Stimulated activated CD4-positive, alpha-beta T cell treated with anti-CD3 and anti-CD28 coated beads, Interleukin-1b, Interleukin-23, amount 100 ng/mL, for 24 hours (primary cell): ENCODE measurements around the gene KIF6.

Experiments
- DNase-seq, 4 experiments: peaks; one replicate each; pipeline ENCODE4 v3.0.0-alpha.2; 2020; ENCODE audit warnings: low read depth in 4 of 4, low spot score in 1 of 4

KIF6 gene, protein sequence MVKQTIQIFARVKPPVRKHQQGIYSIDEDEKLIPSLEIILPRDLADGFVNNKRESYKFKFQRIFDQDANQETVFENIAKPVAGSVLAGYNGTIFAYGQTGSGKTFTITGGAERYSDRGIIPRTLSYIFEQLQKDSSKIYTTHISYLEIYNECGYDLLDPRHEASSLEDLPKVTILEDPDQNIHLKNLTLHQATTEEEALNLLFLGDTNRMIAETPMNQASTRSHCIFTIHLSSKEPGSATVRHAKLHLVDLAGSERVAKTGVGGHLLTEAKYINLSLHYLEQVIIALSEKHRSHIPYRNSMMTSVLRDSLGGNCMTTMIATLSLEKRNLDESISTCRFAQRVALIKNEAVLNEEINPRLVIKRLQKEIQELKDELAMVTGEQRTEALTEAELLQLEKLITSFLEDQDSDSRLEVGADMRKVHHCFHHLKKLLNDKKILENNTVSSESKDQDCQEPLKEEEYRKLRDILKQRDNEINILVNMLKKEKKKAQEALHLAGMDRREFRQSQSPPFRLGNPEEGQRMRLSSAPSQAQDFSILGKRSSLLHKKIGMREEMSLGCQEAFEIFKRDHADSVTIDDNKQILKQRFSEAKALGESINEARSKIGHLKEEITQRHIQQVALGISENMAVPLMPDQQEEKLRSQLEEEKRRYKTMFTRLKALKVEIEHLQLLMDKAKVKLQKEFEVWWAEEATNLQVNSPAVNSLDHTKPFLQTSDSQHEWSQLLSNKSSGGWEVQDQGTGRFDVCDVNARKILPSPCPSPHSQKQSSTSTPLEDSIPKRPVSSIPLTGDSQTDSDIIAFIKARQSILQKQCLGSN

DNA sequence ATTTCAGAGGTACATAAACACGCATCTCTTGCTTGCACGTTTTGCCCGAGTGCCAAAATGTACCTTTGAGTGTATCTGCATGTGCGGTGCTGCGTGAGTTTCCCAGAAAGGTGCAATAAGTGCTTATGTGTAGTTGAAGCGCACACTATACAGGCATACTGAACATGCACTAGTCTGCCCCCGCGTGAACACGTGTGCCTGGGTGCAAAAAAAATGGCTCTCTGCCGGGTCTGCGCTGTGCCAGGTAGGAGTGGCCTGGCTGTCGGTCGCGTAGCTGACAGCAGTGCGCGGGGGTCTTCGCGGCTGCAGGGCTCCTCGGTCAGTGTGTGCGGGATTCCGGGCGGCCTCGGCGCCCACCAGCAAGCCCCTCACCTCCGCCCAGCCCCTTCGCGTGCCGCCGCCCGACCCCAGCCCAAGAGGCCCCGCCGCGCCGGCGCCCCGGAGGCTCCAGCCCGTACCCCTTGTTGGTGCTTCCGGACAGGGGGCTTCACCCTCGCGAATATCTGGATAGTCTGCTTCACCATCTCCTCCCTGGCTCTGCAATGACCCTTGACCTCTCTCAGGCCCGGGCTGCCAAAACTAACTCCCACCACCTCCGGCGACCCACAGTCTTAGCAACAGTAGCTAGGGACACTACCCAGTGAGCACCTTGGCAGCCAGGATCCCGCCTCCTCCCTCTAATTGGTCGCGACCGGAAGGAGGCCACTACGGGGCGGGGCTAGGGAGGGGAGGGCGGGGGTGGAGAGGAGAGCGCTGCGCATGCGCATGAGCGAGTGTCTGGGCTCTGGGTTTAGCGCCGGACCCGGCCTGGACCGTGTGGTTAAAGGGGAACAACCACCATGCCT is at the start of gene KIF6:
KIF6 (minus strand) TSS at position 622 of the 845 bp plus-strand sequence; CDS start at position 524, 98 bp downstream.
- peak; percentile 58 to 77 (median 64) for DNase-seq

DNA sequence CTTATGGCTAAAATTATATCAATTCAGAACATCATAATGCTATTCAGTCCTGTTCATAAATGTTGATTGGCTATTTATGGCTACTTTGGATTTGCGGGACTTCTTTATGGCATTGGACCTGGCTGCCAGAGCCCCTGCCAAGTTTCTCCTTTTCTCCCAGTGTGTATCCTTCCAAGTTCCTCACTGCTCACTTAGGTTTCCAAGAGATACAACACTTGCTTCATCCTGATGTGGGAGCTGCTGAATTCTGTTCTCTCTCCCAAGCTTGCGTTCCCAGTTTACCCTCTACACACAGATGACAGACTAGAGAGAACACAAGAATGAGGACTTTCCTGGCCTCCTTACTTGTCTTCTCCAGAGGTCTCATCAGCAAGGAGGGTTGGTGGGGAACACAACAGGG is 48.6 kb upstream of the KIF6 start:
- DNase-seq = no peak

DNA sequence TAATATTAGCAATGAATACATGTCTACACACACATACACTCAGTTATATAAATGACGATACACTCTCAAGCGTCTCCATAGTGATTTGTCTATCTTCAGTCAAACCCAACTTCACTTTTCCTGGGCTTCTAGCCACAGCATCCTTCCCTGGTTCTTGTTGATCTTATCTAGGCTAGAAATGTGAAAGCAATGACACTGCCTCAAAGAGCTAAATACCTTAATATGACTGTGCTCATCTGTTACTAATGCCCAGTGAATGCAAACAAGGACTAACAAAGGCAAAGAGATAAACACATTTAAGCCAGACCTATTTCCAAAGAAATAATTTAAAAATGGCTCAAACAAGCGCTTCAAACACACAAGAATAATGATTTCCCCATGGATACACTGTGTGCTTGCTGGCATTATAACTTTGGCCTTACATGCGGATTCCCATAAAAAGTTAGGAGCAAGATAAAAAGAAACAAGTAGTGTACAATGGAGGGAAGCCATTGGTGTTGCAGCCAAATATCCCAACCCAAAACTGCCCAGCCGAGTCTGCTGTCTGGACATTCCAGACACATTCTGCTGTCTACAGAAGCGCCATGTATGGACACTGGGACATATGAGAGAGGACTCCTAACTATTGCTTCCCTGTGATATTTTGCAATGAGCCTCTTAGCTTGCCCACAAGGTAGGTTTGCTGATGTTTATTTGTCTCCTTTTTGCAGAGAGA is 47.5 kb upstream of the KIF6 start:
- DNase-seq = no peak

DNA sequence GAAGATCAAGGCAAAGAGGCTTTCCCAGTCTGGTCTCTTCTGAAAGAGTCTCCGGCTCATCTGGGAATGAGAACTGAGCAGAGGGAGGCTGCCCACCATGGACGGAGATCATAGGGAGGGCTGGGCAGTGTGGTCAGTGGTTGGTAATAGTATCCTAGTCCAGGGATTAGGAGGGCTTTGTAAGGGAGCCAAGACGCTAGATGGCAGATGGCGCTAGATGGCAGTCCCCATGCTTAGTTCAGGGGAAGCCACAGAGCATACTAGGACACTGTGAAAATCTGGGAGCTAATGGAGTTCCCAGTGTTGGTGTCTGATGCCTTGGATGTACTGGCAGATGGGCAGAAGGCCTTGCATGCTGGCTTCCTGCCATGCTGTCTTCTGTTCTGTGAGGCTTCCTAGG is 45.2 kb upstream of the KIF6 start:
- DNase-seq = no peak

DNA sequence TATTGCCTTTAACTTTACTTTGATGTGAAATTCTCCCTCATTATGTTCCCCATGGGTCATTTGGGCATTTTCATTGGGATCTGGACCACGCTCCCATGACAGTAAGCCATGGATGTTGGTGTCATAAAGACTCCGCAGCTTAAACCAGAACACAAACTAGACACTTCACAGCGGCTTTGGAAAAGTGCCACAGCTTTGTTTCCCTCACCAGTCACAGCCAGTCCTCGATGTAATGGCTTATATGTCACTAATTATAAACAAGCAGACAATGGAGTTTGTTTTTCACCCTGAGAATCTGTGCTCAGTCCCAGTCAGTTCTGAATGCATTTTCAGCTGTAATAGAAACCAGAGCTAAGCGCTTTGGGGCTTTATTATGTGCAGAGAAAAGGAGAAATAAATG is 43.8 kb upstream of the KIF6 start:
- DNase-seq = no peak

DNA sequence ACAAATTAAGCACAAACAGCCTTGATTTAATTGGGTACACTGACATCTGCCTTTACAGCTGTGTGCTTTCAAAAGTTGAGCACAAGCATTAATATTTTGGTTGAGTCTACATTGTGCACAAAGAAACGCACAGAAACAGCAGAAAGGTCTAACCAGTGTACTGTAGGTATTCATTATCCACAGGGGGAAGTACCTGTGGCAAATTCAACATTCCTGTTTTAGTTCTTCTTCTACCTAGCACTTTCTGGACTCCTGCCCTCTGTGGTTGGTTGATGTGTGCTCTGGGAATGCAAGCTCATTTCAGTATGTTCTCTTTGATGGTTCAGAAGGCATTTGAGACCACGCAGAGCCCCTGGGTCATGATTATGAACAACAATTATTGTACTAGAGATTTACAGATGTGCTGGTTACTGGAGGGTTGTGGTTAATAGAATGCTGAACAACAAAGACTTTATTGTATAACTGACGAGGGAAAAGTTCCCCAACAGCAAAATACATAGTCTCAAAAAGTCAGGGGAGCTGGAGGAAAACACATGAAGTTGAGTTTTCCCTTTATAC is 40.4 kb upstream of the KIF6 start:
- no peak for DNase-seq

DNA sequence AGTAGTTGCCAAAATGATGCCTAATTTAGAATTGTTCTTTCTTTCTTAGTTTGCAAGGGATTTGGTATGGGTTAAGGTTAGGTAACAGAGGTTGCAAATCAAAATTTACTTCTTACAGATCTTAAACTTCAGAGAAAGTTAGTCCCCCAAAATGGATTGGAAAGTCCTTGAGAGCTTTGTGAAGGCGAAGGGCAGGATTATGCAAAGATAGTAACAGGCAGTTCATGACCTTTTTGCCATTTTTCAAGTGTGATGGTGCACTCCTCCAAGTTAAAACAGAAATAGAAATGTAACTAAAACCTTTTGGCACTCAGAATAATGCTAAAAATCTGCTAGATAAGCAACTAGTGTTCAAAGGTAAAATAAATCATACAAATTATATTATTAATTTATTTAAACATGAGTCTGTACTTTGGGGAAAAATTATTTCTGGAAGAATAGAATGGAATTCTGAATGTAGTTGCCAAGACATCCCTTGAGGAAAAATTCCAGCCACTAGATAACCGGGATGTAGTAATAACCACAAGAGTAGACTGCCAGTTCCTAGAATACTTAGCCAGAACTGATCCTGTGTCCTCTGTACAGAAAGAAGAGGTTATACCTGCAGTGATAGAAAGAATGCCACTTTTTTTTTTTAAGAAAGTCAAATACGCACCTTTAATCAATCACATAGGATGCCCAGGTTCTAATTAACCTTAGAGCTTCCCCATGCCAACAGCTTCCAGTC is 35.2 kb upstream of the KIF6 start:
- DNase-seq = no peak

DNA sequence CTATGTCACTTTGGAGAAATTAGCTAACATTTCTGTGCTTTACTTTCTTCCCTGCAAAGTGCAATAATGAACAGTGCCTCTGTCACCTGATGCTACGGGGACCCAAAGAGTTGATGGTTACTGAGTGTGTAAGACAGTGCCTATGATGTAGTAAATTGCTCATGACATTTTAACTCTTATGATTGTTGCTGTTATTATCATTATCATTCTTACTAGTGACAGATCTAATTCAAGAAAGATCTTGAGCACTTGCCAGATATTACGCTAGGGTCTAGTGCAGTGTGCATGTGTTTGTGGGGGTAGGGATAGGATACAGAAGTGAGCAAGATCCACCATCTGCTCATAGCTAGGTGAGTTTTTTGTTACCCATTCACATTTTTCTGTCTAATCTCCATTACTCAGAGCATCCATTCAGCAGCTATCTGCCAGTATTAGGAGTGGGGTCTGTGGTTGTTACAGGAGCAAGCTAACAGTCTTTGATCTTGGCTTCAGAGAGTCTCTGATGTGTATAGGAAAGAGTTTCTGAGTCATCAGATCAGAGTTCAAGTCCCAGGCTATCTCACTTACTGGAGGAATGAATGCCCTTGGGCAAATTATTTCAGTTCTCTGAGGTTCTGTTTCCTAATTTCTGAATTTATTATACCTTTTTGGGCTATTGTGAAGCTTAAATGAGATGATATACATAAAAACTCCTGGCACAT is 33.8 kb upstream of the KIF6 start:
- DNase-seq = no peak

DNA sequence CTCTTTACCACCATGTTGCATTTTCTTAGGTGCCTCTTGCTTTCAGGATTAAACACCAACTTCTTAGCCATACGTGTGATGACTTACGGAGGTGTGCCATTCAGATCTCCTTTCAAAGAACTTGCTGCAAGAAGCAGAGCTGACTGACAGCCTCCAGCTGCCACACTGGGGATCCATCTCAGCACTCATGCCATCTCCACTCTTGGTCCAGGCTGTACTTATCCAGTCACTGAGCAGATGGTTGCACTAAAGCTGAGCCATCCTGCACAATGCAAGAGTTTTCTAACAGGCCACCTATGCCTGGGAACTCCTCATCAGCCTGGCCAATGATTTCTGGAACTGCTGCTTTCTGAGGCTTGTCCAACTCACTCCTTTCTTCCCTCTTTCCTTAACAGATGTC is 31.4 kb upstream of the KIF6 start:
- no peak for DNase-seq

DNA sequence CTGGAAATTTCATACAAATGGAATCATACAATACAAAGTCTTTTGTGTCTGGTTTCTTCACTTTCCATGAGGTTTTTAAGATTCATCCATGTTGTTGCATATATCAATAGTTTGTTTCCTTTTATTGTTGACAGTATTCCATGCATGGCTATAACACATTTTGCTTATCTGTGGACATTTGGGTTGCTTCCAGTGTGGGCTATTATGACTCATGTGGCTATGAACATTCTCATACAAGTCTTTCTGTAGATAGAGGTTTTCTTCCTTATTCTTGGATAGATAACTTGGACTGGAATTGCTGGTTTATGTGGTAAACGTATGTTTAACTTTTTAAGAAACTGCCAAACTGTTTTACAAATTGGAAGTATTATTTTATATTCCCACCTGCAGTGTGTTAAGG is 30.0 kb upstream of the KIF6 start:
- DNase-seq = no peak

DNA sequence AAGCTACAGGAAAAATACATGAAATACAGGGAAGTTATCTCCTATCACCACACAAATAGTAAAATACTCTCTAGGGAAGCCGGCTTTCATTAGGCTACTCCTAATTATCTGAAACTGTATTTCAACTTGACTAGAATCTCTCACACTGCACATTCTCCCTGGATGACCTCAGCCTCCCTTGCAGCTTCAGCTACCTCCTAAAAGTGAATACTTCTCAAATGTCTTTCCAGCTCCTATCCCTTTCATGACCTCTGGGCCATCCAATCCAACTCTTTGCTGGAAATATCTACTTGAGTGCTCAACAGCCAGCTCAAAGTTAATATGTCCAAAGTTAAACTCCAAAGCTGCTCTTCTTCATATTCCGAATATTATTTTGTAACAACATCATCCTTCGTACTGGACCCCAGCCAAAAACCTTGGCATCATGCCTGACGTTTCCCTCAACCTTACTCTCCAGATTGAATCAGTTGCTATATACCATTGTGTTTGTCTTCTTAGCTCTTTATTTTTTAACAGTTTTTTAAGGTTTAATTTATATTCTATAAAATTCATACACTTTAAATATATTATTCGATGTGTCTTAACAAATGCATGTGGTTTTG is 29.4 kb upstream of the KIF6 start:
- no peak for DNase-seq

DNA sequence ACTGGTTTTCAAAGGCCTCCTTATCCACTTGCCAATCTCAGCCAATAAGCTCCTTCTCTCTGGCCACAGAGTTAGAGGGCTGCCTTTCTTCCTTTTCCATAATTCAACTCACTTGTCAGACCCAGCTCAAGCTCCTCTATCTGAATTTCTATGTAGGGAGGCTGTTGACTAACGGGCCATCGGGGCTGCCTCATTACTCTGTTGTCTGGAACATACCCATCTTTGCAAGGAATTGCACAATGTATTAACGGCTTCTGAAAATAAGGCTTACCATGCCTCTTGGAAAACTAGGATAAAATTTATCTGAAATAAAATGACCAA is 28.5 kb upstream of the KIF6 start:
- DNase-seq = no peak

DNA sequence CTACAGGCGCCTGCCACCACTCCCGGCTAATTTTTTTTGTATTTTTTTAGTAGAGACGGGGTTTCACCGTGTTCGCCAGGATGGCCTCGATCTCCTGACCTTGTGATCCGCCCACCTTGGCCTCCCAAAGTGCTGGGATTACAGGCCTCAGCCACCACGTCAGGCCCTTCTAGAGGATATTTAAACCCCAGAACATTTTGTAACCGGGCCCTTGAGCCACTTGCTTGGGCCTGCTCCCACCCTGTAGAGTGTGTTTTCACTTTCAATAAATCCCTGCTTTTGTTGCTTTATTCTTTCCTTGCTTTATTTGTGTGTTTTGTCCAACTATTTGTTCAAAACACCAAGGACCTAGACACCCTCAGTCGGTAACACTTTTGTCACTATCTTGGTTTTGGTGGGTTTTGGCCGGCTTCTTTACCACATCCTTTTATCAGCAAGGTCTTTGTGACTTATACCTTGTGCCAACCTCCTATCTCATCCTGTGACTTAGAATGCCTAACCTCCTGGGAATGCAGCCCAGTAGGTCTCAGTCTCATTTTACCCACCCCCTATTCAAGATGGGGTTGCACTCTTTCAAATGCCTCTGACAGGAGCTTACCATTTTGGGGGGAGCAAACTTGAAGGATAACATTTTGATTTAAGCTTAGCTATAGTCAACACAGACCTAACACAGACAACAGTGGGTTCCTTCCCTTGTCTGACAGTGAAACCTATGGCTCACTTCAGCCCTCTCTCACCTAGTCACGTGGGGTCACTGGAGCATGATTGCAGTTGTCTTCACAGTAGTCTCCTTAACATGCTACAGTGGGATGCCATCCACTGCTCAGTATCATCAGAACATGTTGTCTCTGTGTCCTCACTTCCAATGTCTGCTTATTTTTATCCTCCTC is 27.9 kb upstream of the KIF6 start:
- no peak for DNase-seq

DNA sequence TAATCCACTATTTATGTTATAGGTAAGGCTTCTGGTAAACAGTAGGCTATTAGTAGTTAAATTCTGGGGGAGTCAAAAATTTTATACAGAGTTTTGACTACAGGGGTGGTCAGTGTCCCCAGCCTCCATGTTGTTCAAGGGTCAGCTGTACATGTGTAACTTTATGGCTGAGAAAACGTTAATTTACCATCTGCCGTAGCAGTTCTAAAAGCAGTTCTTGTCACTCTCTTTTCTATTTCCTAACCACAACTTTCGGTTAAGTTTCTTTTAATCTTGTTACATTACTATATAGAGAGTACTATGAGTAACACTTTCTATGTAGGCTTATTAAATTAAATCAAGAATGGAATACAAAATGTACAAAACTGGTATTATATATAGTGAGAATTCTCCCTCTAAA is 21.6 kb upstream of the KIF6 start:
- DNase-seq = no peak

DNA sequence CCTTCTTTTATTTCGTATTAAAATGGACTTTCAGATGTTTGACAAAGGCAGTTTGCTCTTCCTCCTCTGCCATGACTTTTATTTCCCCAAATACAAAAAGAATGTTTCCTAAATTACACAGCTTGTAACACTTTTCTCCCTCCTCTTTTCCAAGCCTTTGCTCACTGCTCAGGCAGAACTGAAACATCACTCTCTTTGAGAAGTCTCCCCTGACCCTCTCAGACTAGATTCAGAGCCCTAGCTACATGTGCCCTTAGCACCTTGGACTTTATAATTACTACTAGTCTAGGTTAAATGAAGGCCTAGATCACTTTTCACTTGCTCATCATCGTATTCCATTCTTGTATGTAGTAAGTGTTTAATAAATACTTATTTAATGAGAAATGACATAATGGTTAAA is 8.5 kb upstream of the KIF6 start:
- no peak for DNase-seq

DNA sequence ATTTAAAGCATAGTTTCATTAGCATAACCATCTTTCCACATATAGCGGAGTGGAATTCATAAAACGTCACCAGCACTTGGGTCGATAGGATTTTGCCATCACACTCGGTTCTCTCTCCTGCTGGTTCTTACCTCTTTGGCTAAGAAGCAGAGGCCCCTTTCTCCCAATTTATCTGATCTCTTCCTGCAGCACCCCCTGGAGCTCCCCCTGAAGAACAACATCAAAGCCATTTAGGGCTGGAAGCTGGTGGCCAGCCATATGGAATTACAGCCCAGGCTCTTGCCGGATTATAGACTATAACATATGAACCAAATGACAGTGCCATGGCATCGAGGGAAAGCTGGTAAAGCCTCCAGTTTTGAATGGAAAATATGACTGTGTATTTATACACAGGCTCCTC is 6.4 kb upstream of the KIF6 start:
- DNase-seq = no peak

DNA sequence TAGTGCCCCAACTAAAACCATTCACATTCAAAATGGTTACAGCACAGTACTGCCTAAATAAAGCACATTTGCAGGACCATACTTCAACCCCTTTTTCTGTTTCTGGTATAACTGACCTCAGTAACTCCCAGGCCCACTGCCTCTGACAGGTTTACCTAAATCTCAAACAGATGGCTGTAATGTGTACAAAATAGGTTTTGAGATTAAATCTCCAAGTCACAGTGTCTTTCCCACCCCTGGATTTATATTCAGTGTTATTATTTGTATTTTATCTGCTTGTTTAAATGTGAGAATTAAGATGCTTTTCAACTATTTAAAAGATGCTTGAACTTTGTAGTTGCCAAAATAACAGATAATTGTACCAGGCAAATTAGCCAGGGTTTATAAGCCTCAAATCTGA is 4.7 kb upstream of the KIF6 start:
- DNase-seq = no peak

DNA sequence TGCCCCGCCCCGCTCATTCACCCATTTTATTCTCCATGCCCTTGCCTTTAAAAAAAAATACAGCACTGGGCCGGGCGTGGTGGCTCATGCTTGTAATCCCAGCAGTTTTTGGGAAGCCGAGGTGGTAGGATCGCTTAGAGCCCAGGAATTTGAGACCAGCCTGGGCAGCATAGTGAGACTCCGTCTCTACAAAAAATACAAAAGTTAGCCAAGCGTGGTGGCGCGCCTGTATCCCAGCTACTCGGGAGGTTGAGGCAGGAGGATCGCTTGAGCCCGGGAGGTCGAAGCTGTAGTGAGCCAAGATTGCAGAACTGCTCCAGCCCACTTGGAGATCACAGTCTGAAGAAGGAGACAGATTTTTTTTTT is 407 bp upstream of the KIF6 start:
- DNase-seq = no peak
